HG03097 (cell line): ENCODE results near the gene RNF186.
"Not testable (repeated sequence)": the region's sequence is repeated elsewhere in the genome, so short reads cannot be mapped to it uniquely, and the experiment has no call there.

Experiments used
- ATAC-seq: cut with Tn5 transposase; IDR thresholded peaks from one replicate; pipeline ENCODE4 v1.9.1; 2021; ENCODE audit not compliant: unreplicated experiment, low FRiP score

Gene RNF186

GRCh38 chr1:19825298-19825697, 10.2 kb upstream of the RNF186 start:
- ATAC-seq = no peak

DNA sequence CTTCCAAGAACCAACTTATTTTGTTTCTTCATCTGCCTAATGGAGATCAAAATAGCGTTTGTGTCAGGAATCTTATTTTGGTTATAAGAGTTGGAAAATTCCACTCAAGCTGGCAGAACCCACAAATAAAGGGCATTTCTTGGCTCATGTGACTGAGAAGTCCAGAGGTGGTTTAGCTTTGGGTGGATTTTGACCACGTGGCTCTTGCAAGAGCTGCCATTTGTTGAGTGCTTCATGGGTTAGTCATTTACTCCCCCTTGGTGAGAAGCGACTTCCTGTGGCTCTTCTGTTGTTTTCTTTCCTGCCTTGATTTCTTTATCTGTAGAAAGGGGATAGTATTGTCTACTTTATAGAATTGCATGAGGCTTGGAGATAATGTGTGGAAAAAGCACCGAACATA, 9.5 kb upstream of the RNF186 start:
- ATAC-seq = no peak

GRCh38 chr1:19824036-19824435, 9.0 kb upstream of the RNF186 start:
- no peak for ATAC-seq

- ATAC-seq = no peak
Observed at GRCh38 chr1:19819701-19820100, 4.6 kb upstream of the RNF186 start.

DNA sequence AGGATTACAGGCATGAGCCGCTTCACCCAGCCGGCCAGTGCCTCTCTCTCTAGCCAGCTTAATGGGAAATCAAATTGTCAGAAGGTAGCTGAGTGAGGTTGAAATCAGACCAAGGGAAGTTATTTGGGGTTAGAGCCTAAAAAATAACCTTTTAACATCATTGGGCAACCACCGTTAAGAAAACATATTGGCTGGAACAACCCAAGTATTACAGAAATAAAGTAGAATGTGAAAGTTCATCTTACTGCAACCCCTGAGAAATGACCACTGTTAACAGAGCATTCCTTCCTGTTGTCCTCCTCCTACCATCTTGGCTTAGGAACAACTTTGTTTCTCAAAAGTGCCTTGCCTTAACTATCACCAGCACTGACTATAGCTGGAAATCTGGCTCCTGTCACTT, 3.2 kb upstream of the RNF186 start:
- ATAC-seq = no peak

DNA sequence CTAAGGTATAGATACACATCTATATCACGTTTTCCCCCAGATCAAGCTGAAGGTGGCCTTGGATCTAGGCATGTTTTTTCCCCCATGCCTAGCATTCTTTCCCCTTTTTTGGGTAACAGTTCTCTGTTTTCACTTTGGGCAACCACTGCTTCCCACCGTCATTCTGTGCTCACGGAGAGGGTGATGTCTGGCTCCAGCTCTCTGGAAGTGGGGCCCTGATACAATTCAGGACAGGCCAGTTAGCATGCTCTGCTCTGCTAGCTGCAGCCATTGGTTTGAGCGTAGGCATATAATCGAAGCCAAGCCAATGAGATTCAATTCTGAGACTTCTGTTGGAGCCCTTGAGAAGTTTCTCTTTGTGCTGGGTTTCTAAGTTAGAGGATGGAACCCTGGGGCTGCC, 2.1 kb upstream of the RNF186 start:
- no peak for ATAC-seq

GRCh38 chr1:19816737-19817086, 1.6 kb upstream of the RNF186 start:
- ATAC-seq = not testable (repeated sequence)

GRCh38 chr1:19815801-19816736, 986 bp upstream of the RNF186 start:
- no peak for ATAC-seq

GRCh38 chr1:19814244-19814661, 830 bp downstream of the RNF186 start:
- ATAC-seq = no peak

- ATAC-seq = no peak
Observed at GRCh38 chr1:19813643-19813960, 1.5 kb downstream of the RNF186 start.

DNA sequence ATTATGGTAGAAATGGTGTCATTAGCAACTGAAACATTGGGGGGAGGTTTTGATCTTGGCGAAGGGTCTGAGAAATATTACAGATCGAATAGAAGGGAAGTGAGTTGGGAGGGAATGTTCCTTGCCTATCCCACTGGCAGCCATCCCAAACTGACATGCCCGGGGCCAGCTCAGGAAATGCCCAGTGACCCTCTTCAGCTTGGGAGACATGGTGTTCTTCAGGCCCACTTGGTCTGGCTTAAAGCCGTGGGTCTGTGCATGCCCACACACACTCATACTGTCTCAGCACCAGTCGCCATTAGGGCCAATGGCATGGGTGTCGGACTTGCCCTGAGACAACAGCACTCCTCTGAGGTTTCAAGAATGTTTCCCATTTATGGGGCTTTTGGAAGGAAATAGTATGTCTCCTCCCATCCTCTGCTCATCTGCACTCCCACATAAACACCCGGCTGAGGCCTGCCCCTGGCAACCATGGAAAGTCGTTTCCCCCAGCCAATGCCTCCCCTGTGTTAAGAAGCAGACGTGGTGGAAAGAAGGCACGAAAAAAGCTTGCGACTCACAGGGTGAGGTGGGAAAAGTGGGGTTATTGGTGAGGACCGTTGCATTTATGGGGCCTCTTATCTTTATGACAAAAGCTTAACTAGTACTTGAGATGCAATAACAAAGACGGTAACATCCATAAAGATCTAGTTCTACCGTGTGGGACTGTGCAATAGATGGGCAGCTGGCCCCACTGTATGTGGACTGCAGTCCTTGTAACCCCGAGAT, 2.0 kb downstream of the RNF186 start:
- no peak for ATAC-seq

DNA sequence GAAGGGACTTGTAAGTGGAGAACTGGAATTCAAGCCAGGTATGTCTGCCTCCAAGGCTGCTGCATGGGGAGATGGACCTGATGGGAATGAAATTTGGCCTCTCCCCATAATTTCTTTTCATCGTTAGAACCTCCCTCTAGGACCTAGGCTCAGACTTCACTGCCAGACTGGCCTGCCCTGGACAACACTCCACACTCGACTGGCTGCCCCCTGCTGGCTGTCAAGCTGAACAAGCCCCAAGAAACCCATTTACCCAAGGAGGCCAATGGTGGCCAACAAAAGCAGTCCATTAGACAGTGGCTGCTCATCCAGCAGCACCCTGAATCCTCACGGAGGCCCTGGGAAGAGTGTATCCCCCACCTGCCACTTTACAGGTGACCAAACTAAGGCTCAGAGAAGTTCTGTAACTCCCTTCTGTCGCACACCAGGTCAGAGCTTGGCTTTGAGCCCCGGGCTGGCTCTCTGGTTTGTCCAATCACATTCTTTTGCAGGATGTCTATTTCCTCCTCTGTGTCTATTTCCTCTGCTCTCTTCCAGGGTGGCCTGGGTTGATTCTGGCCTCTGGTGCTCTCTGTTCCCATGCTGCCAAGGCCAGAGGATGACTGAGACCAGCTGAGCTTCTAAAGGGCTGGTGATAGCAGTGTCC, 3.8 kb downstream of the RNF186 start:
- ATAC-seq = no peak

GRCh38 chr1:19809044-19809750, 5.9 kb downstream of the RNF186 start:
- ATAC-seq = no peak

DNA sequence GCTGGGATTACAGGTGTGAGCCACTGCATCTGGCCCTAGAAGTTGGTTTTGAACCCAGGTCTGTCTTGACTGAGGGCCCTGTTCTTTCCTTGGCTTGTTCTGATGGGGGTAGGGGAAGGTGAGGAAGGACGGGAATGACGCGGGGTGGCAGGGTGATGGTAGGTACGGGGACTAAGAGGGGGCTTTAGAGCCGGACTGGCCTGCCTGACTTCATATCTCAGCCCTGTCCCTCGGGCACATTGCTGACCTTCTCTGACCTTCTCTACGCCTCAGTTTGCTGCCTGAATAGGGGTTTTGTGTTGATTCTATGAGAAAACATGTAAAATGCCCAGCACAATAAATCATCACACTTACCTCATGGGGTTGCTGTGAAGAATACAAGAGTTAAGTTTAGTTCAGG, 6.7 kb downstream of the RNF186 start:
- no peak for ATAC-seq

DNA sequence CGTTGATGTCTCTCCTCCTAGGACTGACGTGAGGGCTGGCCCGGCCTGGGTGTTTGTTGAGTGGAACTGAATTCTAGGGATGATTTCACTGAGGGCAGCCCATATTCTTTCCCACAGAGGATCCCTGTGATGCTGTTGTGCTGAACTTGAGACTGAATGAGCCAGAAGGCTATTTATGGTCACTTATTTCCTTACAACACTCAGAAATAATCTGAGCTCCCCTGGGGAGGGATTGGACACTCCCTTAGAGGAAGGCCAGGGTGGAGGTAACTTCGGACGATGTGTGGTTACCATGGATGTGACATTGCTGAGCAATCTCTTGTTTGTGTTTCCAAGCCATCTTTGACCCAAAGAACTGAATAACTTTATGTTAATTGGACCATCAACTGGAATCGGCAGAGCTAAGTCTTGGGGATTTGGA, 10.2 kb downstream of the RNF186 start:
- no peak for ATAC-seq

DNA sequence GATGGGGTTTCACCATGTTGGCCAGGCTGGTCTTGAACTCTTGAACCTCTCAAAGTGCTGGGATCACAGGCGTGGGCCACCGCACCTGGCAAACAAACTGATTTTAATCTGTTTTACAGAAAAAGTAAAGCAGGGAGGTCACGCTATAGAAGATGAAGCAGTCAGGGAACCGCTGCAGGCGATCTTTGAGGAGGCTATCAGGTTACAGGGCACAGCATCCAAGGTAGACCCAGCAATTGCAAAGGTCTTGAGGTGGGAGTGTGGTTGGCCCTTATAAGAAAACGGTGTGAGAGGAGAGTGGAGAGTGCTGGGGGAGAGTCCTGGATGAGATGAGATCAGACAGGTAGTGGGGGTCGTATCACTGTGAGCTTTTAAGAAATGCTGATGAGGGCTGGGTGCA, 12.8 kb downstream of the RNF186 start:
- ATAC-seq = no peak

DNA sequence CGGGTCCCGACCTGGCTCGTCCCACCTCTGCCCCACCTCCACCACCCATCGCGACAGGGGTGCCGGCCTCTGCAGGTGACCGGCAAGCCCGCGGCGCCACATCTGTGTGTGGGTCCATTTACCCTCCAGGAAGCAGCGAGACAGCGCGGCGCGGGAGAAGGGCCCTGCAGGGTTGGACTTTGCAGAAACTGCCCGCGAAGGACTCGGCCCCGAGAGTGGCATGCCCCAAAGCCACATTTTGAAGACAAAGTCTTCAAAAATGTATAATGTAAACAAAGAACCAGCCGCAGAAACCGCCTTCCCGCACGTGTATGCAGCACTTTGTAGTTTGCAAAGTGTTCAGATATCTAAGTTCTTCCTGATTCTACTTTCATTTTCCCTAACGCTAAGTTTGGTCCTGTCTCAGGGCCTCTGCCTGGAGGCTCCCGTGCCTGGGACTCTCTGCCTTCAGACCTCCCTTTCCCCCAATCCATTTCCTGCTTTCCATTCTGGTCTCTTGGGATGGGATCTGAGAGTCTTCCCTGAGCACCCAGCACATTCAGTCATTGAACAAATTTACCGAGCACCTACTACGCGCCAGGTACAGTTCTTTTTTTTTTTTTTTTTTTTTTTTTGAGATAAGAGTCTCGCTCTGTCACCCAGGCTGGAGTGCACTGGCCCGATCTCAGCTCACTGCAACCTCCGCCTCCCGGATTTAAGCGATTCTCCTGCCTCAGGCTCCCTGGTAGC, 14.8 kb downstream of the RNF186 start:
- ATAC-seq = peak; percentile 41

DNA sequence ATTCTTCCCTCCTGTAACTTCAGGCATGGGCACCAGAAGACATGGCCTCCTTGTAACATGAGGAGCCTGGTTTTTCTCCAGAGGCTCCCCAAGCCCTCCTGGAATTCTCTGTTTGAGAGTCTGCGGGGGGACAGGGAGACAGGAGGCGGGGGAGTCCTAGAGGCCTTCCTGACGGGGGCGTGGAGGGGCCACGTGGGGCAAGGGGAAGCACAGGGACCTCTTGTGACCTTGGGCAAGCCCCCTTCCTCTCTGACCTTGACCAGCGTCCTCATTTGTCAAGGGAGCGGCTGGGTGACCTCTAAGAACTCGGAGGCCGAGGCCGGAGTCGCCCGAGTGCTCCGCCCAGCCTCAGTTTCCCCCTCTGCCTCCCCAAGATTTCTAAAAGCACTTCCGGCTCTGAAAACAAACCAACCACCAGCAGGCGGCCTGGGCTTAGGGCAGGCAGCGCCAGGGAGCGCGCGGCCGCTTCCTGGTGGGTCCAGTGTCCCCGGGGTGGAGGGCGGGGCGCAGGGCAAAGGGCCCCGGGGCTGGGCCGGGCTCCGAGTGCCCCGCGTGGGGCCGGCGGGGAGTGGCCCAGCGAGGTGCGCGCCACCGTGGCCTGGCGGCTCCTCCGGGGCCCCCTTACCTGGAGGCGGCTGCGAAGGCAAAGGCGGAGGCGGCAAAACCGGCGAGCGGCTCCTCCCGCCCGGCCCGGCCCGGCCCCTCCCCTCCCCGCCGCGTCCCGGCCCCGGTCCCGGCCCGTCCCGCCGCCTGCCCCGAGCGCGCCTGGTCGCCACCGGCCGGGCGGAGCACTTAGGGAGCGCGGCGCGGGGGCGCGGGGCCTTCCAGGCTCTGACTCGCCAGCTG, 15.6 kb downstream of the RNF186 start, which contains the start of gene TMCO4:
Gene TMCO4, minus strand, starts transcription at position 687 of the 846 bp plus-strand sequence. CDS start 19,158 bp downstream, outside the sequence.
- peak; percentile 56 for ATAC-seq
